Left lung (tissue), 10 donors: ENCODE data around the gene PLA2G5. TPM values are rescaled to one million over a fixed set of nuclear protein-coding genes. Genes with fewer than 3 reads are reported as not detected.

Experiments used
- ATAC-seq: fragments of 200-7000 bp; cut with Tn5 transposase; one replicate; pipeline ENCODE4 v1.9.1; 2020; ENCODE audit warnings: moderate library complexity
- DNase-seq, 4 donors: peaks; one replicate each; pipeline ENCODE4 v3.0.0-alpha.2; 2013 to 2020
- H3K27ac ChIP-seq, 2 donors: fragments of 200-600 bp; sonication (generic) in 1 of 2; one replicate each; pipeline versions ENCODE4 v1.5.0 to v1.8.0; 2020 to 2021
- H3K27me3 ChIP-seq, 2 donors: fragments of 200-600 bp; sonication (generic) in 1 of 2; one replicate each; pipeline versions ENCODE4 v1.5.0 to v1.8.0; 2020 to 2021
- H3K36me3 ChIP-seq, 2 donors: fragments of 200-600 bp; sonication (generic) in 1 of 2; one replicate each; pipeline versions ENCODE4 v1.5.0 to v1.8.0; 2020 to 2021
- H3K4me1 ChIP-seq, 2 donors: fragments of 200-600 bp; one replicate each; pipeline ENCODE4 v1.8.0; 2021
- H3K4me3 ChIP-seq, 2 donors: fragments of 200-600 bp; sonication (generic) in 1 of 2; one replicate each; pipeline versions ENCODE4 v1.5.0 to v1.8.0; 2020 to 2021; ENCODE audit warnings: mild to moderate bottlenecking in 1 of 2
- H3K9me3 ChIP-seq, 2 donors: fragments of 200-600 bp; sonication (generic) in 1 of 2; one replicate each; pipeline versions ENCODE4 v1.5.0 to v1.8.0; 2020 to 2021
- intact Hi-C, 2 donors: fragments of 100-400 bp; cut with DNase I; formaldehyde crosslinking; loops; one replicate each; pipeline versions ENCODE4 v1.11.2 to v1.14.2; 2022
- polyA plus RNA-seq, 6 donors: library from polyadenylated mRNA; unstranded; fragments of 120-200 nt; gene quantifications; one replicate each; pipeline ENCODE4 v1.2.1, GENCODE V29; 2013; ENCODE audit not compliant: insufficient read length in 6 of 6
- total RNA-seq, 2 donors: library from RNA; stranded (reverse); fragmentation: NEBNext Ultra II Directional; extraction: Animal tissue kit (Norgen Biotek cat#: 25700); gene quantifications; one replicate each; pipeline ENCODE4 v1.2.1, GENCODE V29; 2021
- TF ChIP-seq, protein P1 (sequence below), 2 donors: fragments of 200-600 bp; sonication (generic) in 1 of 2; IDR thresholded peaks; one replicate each; pipeline versions ENCODE4 v1.5.0 to v1.8.0; 2021; ENCODE audit warnings: antibody characterized with exemption in 2 of 2
- donor health status: DM: no; HTN: yes; CAD: no.
- donor health status: DM: no; HTN: no; CAD: no.

PLA2G5 gene
- total and polyA plus RNA-seq, 8 donors: 0.41 to 5.5 (median 0.92) TPM

- H3K9me3 ChIP-seq: no peaks in the 10 kb centered on the region
- no peaks in the 10 kb centered on the region for H3K4me1 ChIP-seq
- H3K36me3 ChIP-seq: no peaks in the 10 kb centered on the region
- H3K4me3 ChIP-seq: no peak overlapping the region
- peaks cover 0 to 3% of the 10 kb centered on the region in 2 donors for H3K27me3 ChIP-seq
- TF ChIP-seq, protein P1, sequence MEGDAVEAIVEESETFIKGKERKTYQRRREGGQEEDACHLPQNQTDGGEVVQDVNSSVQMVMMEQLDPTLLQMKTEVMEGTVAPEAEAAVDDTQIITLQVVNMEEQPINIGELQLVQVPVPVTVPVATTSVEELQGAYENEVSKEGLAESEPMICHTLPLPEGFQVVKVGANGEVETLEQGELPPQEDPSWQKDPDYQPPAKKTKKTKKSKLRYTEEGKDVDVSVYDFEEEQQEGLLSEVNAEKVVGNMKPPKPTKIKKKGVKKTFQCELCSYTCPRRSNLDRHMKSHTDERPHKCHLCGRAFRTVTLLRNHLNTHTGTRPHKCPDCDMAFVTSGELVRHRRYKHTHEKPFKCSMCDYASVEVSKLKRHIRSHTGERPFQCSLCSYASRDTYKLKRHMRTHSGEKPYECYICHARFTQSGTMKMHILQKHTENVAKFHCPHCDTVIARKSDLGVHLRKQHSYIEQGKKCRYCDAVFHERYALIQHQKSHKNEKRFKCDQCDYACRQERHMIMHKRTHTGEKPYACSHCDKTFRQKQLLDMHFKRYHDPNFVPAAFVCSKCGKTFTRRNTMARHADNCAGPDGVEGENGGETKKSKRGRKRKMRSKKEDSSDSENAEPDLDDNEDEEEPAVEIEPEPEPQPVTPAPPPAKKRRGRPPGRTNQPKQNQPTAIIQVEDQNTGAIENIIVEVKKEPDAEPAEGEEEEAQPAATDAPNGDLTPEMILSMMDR (IDR thresholded peaks at IDR 0.05): peak; percentile 77 to 79
- ATAC-seq (peak; percentile 92), DNase-seq (peak in 2 of 4 donors; percentile 35 to 52)
- intact Hi-C loops: no loop called here
- no peak overlapping the region for H3K27ac ChIP-seq
Measured at GRCh38 chr1:20100632-20101355, 30.8 kb downstream of the PLA2G5 start.

DNA sequence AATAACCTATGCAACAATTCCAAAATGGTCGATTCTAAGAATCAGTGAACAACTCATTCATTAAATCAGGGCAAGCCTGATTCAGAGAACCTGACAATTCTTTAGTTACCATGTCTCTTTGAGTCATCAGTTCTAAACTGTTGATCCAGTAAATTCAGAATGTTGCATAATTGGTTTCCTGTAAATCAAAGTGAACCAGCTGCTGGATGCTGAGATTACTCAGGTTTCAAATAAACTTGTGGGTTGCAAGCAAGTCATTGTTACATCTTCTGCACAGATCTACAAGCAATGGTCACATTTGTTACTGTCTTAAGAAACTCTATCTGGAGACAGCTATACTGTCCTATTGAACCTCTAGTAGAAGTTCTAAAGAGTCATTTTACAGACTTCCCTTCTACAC is 32.9 kb downstream of the PLA2G5 start:
- H3K4me3 ChIP-seq: no peak overlapping the region
- no peaks in the 10 kb centered on the region for H3K9me3 ChIP-seq
- peaks cover 0 to 3% of the 10 kb centered on the region in 2 donors for H3K27me3 ChIP-seq
- ATAC-seq (no peak), DNase-seq (no peak)
- no peaks in the 10 kb centered on the region for H3K36me3 ChIP-seq
- intact Hi-C loops: no loop called here
- no peak overlapping the region for H3K27ac ChIP-seq
- H3K4me1 ChIP-seq: no peaks in the 10 kb centered on the region
- TF ChIP-seq, protein P1 (IDR thresholded peaks at IDR 0.05): no peak

- intact Hi-C loops: no loop called here
- Histone ChIP-seq H3K4me3 (no peak overlapping the region), H3K9me3 (no peaks in the 10 kb centered on the region), H3K27me3 (peaks cover 0 to 3% of the 10 kb centered on the region in 2 donors), H3K4me1 (no peaks in the 10 kb centered on the region), H3K36me3 (no peaks in the 10 kb centered on the region), H3K27ac (no peak overlapping the region)
- TF ChIP-seq, protein P1 (IDR thresholded peaks at IDR 0.05): no peak
- DNase-seq (no peak), ATAC-seq (no peak)
Measured at GRCh38 chr1:20105856-20106255, 35.9 kb downstream of the PLA2G5 start.

DNA sequence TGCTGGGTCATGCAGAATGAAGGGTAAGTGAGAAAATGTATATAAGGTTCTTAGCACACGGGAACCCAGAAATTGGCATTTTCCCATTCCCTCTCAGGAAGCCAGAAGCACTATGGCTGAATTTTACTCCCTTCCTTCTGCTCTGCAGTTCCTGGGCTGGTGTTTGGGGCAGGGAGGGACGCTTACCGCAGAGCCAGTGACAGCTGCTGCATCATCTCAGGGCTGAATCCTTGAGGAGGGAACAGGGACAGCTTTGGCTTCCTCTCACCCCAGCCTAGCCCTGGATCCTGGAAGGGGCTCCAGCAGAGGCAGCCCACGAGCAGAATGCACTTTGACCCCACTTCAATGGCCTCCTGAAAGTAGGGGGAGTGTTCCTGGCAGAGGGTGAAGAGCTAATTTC is 37.4 kb downstream of the PLA2G5 start:
- Histone ChIP-seq H3K27me3 (peaks cover 0 to 3% of the 10 kb centered on the region in 2 donors), H3K4me1 (no peaks in the 10 kb centered on the region), H3K9me3 (no peaks in the 10 kb centered on the region), H3K4me3 (no peak overlapping the region), H3K36me3 (no peaks in the 10 kb centered on the region), H3K27ac (no peak overlapping the region)
- intact Hi-C loops: no loop called here
- no peak for DNase-seq
- TF ChIP-seq, protein P1 (IDR thresholded peaks at IDR 0.05): no peak
- ATAC-seq: no peak

- DNase-seq (no peak), ATAC-seq (no peak)
- H3K27ac ChIP-seq: no peak overlapping the region
- peaks cover 0 to 3% of the 10 kb centered on the region in 2 donors for H3K27me3 ChIP-seq
- TF ChIP-seq, protein P1 (IDR thresholded peaks at IDR 0.05): no peak
- no peaks in the 10 kb centered on the region for H3K4me1 ChIP-seq
- intact Hi-C loops: no loop called here
- H3K9me3 ChIP-seq: no peaks in the 10 kb centered on the region
- no peak overlapping the region for H3K4me3 ChIP-seq
- no peaks in the 10 kb centered on the region for H3K36me3 ChIP-seq
Measured at GRCh38 chr1:20107796-20108195, 37.8 kb downstream of the PLA2G5 start.
